GM13977 (cell line): ENCODE results near the gene SETX.
"Not testable (repeated sequence)": the region's sequence is repeated elsewhere in the genome, so short reads cannot be mapped to it uniquely, and the experiment has no call there.

Experiments
- DNase-seq: peaks from one replicate; pipeline ENCODE4 v3.0.0; 2012; ENCODE audit warnings: low spot score
- CTCF ChIP-seq: IDR thresholded peaks from 2 replicates; pipeline ENCODE4 v1.5.1; 2012; ENCODE audit warnings: mild to moderate bottlenecking, control low read depth; ENCODE audit not compliant: insufficient read depth; ENCODE audit errors: extremely low read depth, missing control alignments
- in situ Hi-C: fragments of 300-500 bp; cut with MboI; formaldehyde crosslinking; loops from one replicate; pipeline ENCODE4 v1.12.0; 2022; ENCODE audit warnings: low sequenced_read_pairs, low pct_unique_long_range_greater_than_20kb, mixed read lengths, inconsistent platforms; ENCODE audit not compliant: unreplicated experiment

Gene SETX

DNA sequence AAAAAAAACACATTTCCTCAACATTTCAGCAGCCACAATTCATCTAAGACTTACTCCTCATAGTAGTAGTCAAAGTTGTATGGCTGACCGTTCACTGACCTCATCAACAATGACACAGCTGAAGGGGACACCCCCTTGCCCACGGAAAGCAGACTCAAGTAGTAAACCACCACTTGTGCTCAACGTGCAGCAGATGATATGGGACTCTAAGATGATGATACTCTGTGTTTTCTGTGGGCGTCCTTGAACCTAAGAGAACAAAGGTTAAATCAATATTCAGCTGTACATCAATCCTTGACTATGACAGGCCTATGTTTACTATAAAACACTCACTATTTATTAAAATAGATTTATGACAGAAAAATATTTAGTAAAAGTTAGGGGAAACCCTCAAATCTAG lies 71.6 kb downstream of the SETX start:
- in situ Hi-C loops: no loop called here
- TF ChIP-seq CTCF: no peak
- peak; percentile 36 for DNase-seq

- in situ Hi-C loops: no loop called here
- no peak for TF ChIP-seq CTCF
- no peak for DNase-seq
Measured at GRCh38 chr9:132274861-132275260, 79.9 kb downstream of the SETX start.

GRCh38 chr9:132269704-132270516 lies 84.9 kb downstream of the SETX start:
- in situ Hi-C loops, DNase-seq: not testable (repeated sequence)

GRCh38 chr9:132268725-132269352 lies 85.9 kb downstream of the SETX start:
- peak; percentile 73 for TF ChIP-seq CTCF
- in situ Hi-C loops: no loop called here
- DNase-seq: peak; percentile 55

GRCh38 chr9:132267660-132268059 lies 87.1 kb downstream of the SETX start:
- no peak for TF ChIP-seq CTCF
- in situ Hi-C loops: no loop called here
- no peak for DNase-seq

DNA sequence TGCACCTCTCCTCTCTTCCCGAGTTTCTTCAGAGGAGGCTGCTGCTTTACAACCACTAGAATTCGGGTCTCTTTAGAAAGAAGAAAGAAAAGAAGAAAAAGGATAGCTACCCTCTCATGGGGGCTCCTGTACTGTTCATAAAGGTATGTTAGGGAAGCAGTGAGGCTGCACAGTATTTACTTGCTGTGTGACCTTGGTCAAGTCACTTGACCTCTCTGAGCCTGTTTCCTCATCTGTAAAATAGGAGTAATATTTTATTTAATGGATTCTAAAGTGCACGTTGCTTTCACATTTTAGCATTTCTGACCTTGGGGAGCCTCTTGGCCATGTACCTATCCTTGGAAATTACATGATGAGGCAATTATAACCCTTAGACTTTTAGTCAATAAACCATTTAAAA lies 88.8 kb downstream of the SETX start:
- no peak for TF ChIP-seq CTCF
- in situ Hi-C loops: no loop called here
- DNase-seq: no peak

DNA sequence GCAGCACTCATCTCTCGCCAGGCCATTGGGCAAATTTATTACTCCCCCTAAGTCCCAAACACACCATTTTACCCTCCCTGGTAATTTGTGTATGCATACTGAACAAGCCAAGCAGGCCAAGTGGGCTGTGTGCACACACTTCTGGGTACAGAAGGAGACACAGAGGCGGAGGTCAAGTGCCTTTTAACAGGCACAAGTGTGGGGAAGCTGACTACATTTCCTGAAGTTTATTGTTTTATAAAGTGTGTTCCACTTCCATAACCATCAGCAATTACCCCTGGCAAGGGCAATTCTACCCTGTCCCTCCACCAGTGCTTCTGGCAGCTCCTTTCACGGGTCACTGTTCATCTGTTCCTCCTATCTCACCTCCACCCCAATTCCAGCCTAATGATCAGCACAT lies 93.9 kb downstream of the SETX start:
- TF ChIP-seq CTCF: no peak
- no peak for DNase-seq
- in situ Hi-C loops: no loop called here
